ENCODE results near the gene RPS6KA5. TPM values are rescaled to one million over a fixed set of nuclear protein-coding genes. Genes with fewer than 3 reads are reported as not detected.
"Not testable (repeated sequence)": the region's sequence is repeated elsewhere in the genome, so short reads cannot be mapped to it uniquely, and the experiment has no call there.

The RPS6KA5 gene
- total and polyA plus RNA-seq, 2 donors (not counting 1 experiment from before 2014, with no cell fraction given): 0.59 to 2.0 TPM

DNA sequence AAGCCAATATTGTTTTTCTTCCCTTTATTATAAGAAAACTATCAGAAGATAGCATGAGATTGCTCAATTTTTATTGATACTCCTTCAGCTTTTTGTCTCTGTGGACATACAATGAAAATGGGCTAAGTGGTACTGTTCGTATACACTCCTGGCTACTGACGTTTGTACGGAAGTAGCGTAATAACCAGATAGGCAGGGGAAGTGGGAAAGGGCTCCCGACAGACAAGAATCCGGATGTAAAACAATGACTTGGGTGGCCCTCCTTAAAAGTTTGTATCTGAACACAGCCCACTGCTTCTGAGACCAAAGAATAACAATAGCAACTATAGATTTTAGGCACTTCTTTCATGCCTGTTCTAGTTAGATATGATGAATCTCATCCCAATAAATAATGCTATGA, 99.6 kb downstream of the RPS6KA5 start:
- H3K4me3 ChIP-seq (replicated peaks in 1 of 4; ENCODE audit: control extremely low read depth in 1 of 4, insufficient read depth in 1 of 4, low read depth in 3 of 4, low read length in 4 of 4): no peak overlapping the region
- TF ChIP-seq EZH2 (IDR thresholded peaks at IDR 0.05; ENCODE audit: low read length, missing control alignments): no peak
- no peak overlapping the region for H3K9ac ChIP-seq (ENCODE audit: insufficient read depth, low read length)

DNA sequence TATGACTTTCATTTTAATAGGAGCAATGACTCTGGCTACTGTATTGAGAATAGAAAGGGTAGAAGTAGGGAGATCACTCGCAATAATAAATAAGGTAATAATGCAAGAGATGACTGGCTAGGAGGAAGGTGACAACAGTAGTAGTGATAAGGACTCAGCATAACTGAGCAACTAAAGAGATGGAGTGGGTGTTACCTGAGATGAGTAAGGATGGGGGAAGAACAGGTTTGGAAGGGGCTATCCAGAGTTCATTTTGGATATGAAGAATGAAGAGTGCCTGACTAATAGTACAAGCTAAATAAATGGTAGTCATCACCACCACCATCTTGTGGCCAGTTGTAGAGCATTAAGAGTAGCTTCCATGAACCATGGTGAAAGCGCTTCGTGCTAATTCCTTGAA, 101.1 kb downstream of the RPS6KA5 start:
- DNase-seq (ENCODE audit: low read depth in 2 of 2): no peak
- no peaks in the 10 kb centered on the region for H3K4me1 ChIP-seq (ENCODE audit: control insufficient read depth, extremely low read depth, insufficient read depth, low read length)
- TF ChIP-seq, protein P1, sequence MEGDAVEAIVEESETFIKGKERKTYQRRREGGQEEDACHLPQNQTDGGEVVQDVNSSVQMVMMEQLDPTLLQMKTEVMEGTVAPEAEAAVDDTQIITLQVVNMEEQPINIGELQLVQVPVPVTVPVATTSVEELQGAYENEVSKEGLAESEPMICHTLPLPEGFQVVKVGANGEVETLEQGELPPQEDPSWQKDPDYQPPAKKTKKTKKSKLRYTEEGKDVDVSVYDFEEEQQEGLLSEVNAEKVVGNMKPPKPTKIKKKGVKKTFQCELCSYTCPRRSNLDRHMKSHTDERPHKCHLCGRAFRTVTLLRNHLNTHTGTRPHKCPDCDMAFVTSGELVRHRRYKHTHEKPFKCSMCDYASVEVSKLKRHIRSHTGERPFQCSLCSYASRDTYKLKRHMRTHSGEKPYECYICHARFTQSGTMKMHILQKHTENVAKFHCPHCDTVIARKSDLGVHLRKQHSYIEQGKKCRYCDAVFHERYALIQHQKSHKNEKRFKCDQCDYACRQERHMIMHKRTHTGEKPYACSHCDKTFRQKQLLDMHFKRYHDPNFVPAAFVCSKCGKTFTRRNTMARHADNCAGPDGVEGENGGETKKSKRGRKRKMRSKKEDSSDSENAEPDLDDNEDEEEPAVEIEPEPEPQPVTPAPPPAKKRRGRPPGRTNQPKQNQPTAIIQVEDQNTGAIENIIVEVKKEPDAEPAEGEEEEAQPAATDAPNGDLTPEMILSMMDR (conservative IDR thresholded peaks at IDR 0.05 in 1 of 2, IDR thresholded peaks at IDR 0.05 in 1 of 2; ENCODE audit: low read depth in 1 of 2, low read length in 2 of 2): no peak
- no peak for TF ChIP-seq EZH2 (IDR thresholded peaks at IDR 0.05; ENCODE audit: low read length, missing control alignments)
- H3K4me3 ChIP-seq (replicated peaks in 1 of 4; ENCODE audit: control extremely low read depth in 1 of 4, insufficient read depth in 1 of 4, low read depth in 3 of 4, low read length in 4 of 4): no peak overlapping the region
- H3K4me2 ChIP-seq (ENCODE audit: extremely low read depth, insufficient read depth, low read length): no peak overlapping the region
- no peaks in the 10 kb centered on the region for H3K9me3 ChIP-seq (ENCODE audit: control insufficient read depth, insufficient read depth, low read depth, low read length)
- no peak overlapping the region for H3K9ac ChIP-seq (ENCODE audit: insufficient read depth, low read length)
- H2AFZ ChIP-seq (ENCODE audit: low read length): no peak overlapping the region
- no peaks in the 10 kb centered on the region for H4K20me1 ChIP-seq (ENCODE audit: control insufficient read depth, extremely low read depth, insufficient read depth, low read length)
- H3K79me2 ChIP-seq (ENCODE audit: control insufficient read depth, insufficient read depth, low read length): no peaks in the 10 kb centered on the region
- H3K27me3 ChIP-seq (ENCODE audit: control insufficient read depth, insufficient read depth, low read length): no peaks in the 10 kb centered on the region
- no peak overlapping the region for H3K27ac ChIP-seq (ENCODE audit: insufficient read depth, low read length)
- H3K36me3 ChIP-seq (ENCODE audit: control insufficient read depth, insufficient read depth, low read length): no peaks in the 10 kb centered on the region

More for the DNA sequence above, 99.6 kb downstream of the RPS6KA5 start:
- H3K27me3 ChIP-seq (ENCODE audit: control insufficient read depth, insufficient read depth, low read length): no peaks in the 10 kb centered on the region
- no peaks in the 10 kb centered on the region for H3K9me3 ChIP-seq (ENCODE audit: control insufficient read depth, insufficient read depth, low read depth, low read length)
- no peaks in the 10 kb centered on the region for H4K20me1 ChIP-seq (ENCODE audit: control insufficient read depth, extremely low read depth, insufficient read depth, low read length)
- no peak overlapping the region for H2AFZ ChIP-seq (ENCODE audit: low read length)
- H3K4me1 ChIP-seq (ENCODE audit: control insufficient read depth, extremely low read depth, insufficient read depth, low read length): no peaks in the 10 kb centered on the region
- DNase-seq (ENCODE audit: low read depth in 2 of 2): no peak
- H3K36me3 ChIP-seq (ENCODE audit: control insufficient read depth, insufficient read depth, low read length): no peaks in the 10 kb centered on the region
- no peaks in the 10 kb centered on the region for H3K79me2 ChIP-seq (ENCODE audit: control insufficient read depth, insufficient read depth, low read length)
- H3K27ac ChIP-seq (ENCODE audit: insufficient read depth, low read length): no peak overlapping the region
- H3K4me2 ChIP-seq (ENCODE audit: extremely low read depth, insufficient read depth, low read length): no peak overlapping the region

DNA sequence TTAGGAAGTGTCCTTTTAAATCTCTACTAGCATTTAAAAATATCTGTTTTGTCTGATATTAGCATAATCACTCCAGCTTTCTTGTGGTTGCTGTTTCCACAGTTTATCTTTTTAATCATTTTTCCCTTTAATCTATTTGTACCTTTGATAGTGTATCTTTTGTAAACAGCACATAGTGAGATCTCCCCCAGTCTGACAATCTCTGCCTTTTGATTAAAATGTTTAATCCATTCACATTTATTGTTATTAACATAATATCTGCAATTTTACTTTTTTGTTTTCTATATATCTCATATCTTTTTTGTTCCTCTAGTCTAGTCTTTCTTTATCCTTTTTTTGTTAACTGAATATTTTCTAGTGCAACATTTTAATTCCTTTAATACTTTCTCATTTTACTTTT, 104.2 kb downstream of the RPS6KA5 start:
- Histone ChIP-seq H3K9me3 (ENCODE audit: control insufficient read depth, insufficient read depth, low read depth, low read length) (no peaks in the 10 kb centered on the region), H3K27ac (ENCODE audit: insufficient read depth, low read length) (no peak overlapping the region), H3K4me1 (ENCODE audit: control insufficient read depth, extremely low read depth, insufficient read depth, low read length) (no peaks in the 10 kb centered on the region), H3K4me3 (replicated peaks in 1 of 4; ENCODE audit: control extremely low read depth in 1 of 4, insufficient read depth in 1 of 4, low read depth in 3 of 4, low read length in 4 of 4) (no peak overlapping the region), H3K79me2 (ENCODE audit: control insufficient read depth, insufficient read depth, low read length) (no peaks in the 10 kb centered on the region), H3K36me3 (ENCODE audit: control insufficient read depth, insufficient read depth, low read length) (no peaks in the 10 kb centered on the region), H2AFZ (ENCODE audit: low read length) (no peak overlapping the region), H3K4me2 (ENCODE audit: extremely low read depth, insufficient read depth, low read length) (no peak overlapping the region), H3K27me3 (ENCODE audit: control insufficient read depth, insufficient read depth, low read length) (no peaks in the 10 kb centered on the region), H4K20me1 (ENCODE audit: control insufficient read depth, extremely low read depth, insufficient read depth, low read length) (no peaks in the 10 kb centered on the region), H3K9ac (ENCODE audit: insufficient read depth, low read length) (no peak overlapping the region)
- no peak for DNase-seq (ENCODE audit: low read depth in 2 of 2)
- TF ChIP-seq, protein P1 (conservative IDR thresholded peaks at IDR 0.05 in 1 of 2, IDR thresholded peaks at IDR 0.05 in 1 of 2; ENCODE audit: low read depth in 1 of 2, low read length in 2 of 2): no peak
- TF ChIP-seq EZH2 (IDR thresholded peaks at IDR 0.05; ENCODE audit: low read length, missing control alignments): no peak

DNA sequence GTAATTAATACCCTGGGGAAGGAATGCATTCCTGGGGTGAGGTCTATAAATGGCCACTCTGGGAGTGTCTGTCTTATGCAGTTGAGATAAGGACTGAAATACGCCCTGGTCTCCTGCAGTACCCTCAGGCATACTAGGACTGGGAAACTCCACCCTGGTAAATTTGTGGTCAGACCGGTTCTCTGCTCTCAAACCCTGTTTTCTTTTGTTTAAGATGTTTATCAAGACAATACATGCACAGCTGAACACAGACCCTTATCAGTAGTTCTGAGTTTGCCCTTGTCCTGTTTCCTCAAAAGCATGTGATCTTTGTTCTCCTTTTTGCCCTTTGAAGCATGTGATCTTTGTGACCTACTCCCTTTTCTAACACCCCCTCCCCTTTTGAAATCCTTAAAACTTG, 106.8 kb downstream of the RPS6KA5 start:
- DNase-seq (ENCODE audit: low read depth in 2 of 2); H3K36me3 ChIP-seq (ENCODE audit: control insufficient read depth, insufficient read depth, low read length); H3K4me2 ChIP-seq (ENCODE audit: extremely low read depth, insufficient read depth, low read length); H3K79me2 ChIP-seq (ENCODE audit: control insufficient read depth, insufficient read depth, low read length); H3K9me3 ChIP-seq (ENCODE audit: control insufficient read depth, insufficient read depth, low read depth, low read length); H4K20me1 ChIP-seq (ENCODE audit: control insufficient read depth, extremely low read depth, insufficient read depth, low read length); H3K27ac ChIP-seq (ENCODE audit: insufficient read depth, low read length); H2AFZ ChIP-seq (ENCODE audit: low read length); H3K27me3 ChIP-seq (ENCODE audit: control insufficient read depth, insufficient read depth, low read length); H3K4me3 ChIP-seq (replicated peaks in 1 of 4; ENCODE audit: control extremely low read depth in 1 of 4, insufficient read depth in 1 of 4, low read depth in 3 of 4, low read length in 4 of 4); H3K4me1 ChIP-seq (ENCODE audit: control insufficient read depth, extremely low read depth, insufficient read depth, low read length); H3K9ac ChIP-seq (ENCODE audit: insufficient read depth, low read length): not testable (repeated sequence)
